Umbilical cord (tissue), 2 donors: ENCODE measurements around the gene CD44. TPM values are rescaled to one million over a fixed set of nuclear protein-coding genes. Genes with fewer than 3 reads are reported as not detected.

Source experiments
- DNase-seq: peaks from one replicate; pipeline ENCODE4 v3.0.0-alpha.2; 2015; ENCODE audit warnings: low spot score
- total RNA-seq: library from RNA; depleted of rRNA; stranded (reverse); fragments of >200 nt; gene quantifications from one replicate; pipeline ENCODE4 v1.2.3, GENCODE V29; 2014; ENCODE audit warnings: low replicate concordance; ENCODE audit not compliant: insufficient read depth

The CD44 gene
- total RNA-seq, 1 donor from 2014 or later: 68.4 TPM

DNA sequence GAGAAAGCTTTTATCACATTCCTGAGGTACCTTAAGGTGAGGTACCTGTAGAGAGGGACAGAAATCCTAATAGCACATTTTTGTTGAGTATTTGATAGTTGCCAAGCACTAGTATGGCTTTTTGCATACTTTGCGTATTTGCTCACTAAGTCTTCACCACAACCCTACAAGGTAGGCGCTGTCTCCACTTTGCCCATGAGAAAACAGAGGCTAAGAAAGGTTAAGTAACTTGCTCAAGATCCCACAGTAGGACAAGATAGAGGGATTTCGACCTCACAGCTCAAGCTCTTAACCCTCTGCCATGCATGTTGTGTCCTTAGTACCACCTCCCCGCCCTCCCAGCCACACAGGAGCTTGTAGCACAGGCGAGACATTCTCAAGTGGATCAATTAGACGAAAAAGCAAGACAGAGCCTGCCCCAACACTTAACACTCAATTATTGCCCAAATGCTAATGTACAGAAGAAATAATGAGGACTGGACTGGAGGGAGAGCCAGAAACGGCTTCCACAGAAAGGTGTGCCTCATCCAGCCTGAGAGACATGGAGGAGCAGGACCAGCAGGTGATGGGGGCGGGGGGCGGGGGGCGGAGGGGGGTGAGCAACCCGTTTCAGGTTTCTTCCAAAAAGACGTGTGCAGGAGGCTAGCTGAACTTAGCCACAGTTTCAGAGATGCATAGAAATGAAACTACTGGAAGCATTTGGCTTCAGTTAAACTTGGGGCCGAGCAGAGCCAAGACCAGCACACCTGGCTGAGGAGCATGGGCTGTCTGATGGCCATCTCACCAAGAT lies 26.7 kb upstream of the CD44 start:
- DNase-seq: no peak

DNA sequence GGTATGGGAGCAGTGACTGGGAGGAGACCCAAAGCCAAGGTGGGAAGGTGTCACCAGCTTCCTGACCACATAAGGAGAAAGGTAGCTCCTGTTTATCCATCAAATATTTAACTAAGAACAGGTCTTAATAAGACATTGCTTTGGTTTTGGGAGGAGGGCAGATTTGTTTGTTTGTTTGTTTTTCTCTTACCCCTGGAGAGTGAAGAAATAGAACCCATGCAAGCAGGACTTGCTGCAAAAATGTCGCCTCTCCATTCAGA lies 26.2 kb upstream of the CD44 start:
- DNase-seq: no peak

DNA sequence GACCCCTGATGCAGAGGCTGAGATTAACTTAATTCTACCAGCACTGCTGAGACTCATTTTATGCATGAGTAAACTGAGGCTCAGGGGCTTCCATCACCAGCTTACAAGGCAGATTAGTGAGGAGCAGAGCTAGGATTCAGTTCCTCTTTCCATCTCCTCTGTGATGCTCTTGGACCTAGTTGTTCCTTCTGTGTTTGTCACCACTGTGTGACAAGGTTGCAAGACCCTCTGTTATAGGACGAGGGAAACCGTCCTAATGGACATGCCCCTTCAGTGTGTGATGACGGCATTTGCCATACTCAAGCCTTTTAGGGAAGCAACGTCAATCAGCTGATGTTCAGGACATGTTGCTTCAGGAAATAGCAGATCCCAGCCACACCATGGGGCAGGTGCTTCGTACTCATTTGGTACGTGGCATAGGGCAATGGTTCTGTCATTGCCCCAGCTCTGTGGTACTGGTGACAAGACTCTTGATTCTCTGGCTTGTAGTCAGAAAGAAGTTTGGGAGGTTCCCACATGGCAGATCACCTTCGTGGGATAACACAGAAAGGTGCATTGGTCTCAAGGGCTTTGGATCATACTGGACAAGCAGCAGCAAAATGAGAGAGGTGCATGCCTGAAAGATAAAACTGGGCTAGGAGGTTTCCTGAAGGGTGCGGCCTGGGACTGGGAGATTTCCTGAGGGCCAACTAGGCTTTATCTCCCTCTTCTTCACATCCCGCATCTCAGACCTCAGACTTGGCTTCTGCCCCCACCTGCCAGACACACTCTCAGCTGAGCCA lies 23.9 kb upstream of the CD44 start:
- DNase-seq: no peak

DNA sequence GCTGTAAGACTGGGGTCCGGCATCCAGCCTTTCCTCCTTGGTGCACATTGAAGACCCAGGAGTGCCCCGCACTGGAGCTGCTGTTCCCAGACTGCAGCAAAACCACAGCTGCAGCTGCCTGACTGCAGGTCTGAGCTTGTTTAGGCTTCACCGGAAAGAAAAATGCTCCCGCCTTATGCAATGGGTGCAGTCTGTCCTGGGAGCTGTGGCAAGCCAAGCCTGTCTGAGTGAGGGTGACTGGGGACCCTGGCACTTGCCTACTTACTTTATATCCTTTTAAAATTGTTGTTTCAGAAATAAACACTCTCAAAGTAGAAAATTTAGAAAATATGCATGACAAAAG lies 23.3 kb upstream of the CD44 start:
- DNase-seq: no peak

DNA sequence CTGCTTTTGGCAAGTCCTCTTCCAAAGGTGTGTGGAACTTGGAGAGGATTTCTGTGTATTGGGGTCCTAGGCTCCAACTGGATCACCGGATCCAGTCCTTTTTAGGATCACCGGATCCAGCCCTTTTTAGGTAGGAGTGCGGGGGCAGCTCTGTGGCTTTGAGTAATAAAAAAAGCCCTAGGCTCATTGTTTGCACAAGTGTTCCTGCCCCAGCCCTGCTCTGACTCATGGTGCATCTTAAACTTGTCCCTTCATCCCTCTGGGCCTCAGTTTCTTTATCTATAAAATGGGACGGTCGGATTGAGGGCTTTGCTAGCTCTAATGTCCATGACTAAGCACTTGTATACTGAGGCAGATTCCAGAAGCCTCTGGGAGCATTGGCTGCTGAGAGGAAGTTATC lies 22.7 kb upstream of the CD44 start:
- DNase-seq: no peak

DNA sequence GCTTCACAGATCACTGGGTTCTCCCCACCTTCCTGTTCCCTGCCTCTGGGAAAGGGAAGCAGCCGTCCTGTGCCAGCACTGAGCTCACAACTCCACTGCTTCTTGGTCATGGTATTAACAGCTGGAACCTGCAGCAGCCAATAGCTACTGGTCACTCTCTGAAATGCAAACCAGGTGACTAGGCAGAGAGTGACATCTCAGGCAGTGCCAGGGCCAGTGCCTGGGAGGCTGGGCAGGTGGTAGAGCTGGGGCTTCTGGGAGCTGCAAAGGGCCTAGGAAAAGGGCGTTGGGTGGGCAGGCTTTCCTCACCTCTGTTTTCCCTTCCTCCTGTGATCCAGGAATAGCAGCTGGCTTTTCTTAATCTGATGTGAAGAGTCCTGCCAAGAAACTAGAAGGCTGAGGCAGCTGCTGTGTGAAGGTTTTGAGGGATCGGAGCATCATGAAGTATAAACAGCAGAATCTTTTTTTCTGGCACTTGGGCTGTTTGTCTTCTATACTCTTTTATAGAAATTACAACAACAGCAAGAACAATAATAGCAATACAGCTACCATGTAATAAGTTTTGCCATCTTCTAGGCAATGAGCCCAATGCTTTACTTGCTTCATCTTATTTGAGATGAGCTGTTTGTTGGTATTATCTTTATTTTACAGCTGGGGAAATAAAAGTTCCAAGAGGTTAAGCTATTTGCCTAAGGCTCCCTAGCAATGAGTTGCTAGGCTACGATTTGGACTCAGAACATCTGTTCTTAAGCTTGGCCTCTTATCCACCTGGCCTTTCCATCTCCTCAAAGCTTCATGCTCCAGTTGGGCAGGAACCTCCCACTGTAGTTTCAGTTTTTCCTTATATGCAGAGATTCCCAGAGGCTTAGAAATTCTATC lies 22.0 kb upstream of the CD44 start:
- DNase-seq: peak; percentile 69

DNA sequence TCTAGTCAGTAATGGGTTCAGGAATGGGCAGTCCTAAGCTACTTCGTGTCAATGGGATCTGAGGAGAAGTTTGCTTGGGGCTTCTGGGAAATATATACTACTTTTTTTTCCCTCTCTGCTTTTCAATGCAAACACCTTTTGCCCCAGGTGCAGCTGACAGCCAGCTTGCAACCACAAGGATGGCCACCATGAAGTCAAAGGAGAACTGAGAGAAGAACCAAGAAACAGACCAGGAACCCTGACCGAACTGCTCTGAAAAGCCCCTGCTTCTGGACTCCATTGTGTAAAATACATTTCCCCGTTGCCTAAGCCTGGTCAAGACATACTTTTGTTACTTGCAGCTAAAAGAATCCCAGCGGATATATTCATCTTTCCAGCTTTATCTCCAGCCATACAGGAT lies 20.1 kb upstream of the CD44 start:
- no peak for DNase-seq

DNA sequence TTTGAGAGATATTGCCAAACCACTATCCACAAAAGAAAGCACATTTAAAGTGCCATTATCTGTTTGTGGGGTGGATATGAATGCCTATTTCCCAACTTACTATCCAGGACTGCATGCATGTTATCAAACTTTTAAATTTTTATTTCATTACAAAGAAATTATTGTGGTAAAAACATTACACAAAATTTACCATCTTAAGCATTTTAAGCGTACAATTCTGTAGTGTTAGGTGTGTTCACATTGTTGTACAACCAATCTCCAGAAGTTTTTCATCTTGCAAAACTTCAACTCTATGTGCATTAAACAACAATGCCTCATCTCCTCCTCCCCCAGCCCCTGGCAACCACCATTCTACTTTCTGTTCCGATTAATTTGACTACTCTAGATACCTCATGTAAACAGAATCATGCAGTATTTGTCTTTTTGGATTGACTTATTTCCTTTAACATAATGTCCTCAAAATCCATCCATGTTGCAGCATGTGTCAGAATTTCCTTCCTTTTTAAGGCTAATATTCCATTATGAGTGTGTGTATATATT lies 17.6 kb upstream of the CD44 start:
- no peak for DNase-seq

DNA sequence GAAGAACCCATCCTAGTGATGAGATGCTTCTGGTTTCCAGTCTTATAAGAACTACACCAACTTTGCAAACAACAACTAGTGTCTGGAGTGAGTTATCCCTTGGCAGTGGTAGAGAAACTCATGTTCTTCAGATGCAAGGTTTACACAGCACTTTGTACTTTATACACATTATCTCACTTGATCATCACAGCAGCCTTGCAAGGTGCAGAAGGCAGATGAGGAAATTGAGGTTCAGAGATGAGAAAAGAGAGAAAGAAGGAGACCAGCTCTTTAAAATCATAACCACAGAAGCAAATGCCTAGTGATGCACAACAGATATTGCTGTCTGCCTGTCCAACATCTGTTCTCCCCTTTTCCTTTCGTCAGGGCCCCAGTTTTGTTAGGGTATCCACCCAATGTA lies 16.7 kb upstream of the CD44 start:
- no peak for DNase-seq

DNA sequence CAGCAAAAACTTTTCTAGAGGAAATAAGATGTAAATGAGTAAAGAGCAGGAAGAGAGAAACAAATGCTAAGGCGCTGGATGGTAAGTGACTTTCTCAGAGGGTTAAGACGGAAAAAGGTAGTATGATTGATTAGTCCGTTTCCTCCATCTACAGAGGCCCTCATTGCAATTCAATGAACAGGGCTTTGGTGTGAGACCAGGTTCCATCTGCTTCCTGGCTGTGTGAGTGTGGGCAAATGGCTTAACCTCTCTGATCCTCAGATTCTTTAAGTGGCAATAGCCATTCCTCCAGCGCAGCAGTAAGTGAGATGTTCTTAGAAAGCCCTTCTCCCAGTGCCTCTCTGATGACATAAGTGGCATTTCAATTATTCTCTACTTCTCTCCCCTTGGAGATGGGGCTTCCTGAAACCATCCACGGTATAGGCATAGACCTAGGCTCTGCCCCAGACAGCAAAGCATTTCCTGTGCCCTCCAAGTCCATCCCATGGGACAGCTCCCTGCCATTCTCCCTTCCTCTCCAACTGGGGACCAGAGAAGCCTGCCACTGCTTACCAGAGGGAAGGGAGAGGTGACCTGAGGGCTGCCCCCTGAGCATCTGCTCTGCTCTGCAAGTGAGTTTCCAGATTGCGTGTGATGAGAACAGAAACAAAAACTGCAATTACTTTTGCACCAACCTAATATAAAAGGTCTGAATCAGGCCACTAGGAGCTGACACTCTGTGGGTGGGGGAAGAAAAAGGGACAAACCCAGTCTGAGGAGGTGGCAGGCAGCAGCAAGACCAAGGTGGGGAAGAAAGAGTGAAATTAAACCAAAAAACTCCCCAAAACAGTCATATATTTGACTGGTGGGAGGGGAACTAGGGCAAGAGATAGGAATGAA lies 12.7 kb upstream of the CD44 start:
- DNase-seq: no peak

DNA sequence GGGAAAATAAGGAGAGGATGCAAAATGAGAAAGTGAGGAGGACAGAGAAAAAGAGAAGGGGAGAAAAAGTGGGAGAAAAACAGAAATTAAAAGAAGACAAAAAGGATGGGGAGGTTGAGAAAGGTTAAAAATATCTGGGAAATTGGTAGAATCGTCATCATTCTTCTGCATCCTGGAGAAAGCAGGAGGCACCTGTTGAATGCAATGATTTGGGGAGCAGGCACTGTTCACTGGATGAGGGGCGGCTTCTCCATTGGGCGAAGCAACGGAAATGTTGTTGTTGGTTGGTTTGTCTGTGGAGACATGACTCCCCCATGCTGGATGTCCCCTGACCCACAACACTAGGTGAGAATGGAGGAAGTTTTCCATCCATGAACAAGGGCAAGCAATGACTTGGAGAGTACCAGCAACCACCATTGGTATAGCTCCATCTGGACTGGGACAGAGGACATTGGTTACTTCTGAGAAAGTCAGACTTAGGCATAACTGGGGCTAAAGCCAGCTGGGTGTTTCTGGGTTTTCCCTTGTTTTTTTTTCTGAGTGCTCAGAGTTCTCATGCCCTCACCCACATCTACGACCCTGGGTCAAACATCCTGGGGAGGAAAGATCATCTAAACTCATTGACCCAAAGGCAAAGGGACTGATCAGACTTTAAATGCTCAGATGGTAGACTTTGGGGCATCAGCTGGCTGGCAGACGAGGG lies 11.9 kb upstream of the CD44 start:
- DNase-seq: no peak

DNA sequence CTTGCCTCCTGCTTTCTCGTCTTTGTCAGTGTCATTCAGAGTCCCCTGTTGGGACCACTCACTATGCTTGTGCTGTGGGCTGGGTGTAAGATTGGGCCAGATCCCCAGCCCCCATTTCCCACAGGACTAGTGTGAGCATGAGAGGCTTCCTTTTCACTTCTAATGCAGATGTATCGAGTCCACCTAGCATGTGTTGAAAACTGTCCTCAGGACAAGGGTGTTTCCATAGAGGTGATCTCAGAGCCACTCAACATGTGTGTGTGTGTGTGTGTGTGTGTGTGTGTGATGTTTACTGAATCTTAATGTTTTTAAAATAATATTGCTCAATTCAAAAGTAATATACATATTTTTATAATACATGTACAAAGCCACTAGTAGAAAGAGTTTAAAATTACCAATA lies 11.4 kb upstream of the CD44 start:
- no peak for DNase-seq

DNA sequence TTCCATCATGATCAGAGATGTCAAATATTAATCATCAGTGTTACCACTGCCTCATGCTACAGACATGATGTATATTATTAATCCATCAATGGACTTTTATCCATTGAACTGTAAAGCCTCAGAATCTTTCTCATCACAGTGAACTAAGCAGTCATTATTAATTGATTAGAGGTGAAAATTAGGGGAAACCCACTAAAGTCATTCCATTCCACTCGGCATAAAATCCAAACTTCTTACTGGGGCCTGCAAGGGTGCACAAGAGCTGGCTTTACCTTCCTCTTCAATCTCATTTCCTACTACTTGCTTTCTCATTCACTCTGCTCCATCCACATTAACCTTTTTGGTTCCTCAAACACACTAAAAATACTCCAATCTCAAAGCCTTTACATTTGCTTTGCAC lies 7.9 kb upstream of the CD44 start:
- no peak for DNase-seq

DNA sequence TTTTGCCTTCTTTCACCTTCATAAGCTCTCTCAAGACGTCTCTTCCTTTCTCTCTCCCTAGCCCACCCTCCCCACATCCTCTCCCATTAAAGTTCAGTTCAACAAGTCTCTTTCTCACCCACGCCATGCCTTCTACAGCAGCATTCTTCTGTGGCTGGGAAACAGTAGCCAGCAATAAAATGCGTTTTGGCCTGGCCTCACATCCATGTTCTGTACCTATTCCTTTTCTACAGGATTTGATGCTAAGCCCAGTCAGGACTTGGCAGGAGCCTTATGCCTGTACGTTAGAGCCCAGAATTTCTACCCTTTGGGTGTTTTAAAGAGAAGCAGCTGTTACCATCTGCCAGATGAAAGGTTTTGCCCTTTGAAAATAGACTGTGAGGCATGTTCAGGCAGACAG lies 7.1 kb upstream of the CD44 start:
- DNase-seq: no peak

DNA sequence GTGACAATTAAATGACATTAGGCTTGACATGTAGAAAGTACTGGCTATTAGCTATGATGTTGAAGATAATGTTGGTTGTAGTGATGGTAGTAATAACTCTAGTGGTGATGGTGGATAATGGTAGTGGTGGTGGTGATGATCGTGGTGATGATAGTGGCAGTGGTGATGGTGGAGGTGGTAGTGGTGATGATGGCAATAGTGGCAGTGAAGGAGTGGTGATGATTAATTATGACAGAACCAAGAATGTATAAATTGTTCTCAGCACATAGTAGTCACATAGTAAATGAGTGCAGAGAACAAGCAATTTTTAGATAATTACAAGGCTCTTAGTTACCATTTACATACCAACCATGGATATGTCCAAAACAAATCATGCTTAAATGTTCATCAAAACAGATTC lies 5.3 kb upstream of the CD44 start:
- DNase-seq: no peak

DNA sequence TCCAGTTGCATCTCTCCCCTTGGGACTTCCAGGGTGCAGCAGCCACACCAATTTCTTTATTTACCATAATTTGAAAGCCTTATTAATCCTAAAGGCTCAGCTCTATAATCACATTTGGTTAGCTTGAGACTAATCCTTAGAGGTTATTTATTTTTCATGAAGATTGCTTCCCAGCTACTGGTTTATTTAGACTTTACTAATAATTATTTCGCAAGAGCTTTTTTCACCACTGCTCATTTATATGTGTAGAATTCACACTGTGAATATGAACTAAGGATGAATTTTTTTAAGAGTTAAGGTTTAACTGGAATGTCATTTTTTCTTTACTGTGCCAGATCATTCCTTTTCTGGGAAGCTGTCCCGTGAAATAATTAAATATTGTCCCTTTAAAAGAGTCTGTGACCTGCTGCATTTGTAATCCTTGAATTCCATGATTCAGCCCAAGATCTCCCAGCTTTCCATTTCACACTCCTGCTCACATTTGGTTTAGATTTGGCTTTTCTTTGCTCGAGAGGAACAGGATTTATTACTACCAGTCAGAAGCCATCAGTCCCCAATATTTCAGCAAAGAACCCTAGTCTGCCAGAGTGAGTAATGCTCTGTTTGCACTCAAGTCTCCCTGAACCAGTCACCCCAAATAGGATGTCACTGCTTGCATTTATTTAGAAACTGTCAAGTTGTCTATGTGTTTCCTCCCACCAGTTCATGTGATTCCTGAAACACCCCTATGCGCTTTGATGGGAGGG lies 4.4 kb upstream of the CD44 start:
- DNase-seq: no peak

DNA sequence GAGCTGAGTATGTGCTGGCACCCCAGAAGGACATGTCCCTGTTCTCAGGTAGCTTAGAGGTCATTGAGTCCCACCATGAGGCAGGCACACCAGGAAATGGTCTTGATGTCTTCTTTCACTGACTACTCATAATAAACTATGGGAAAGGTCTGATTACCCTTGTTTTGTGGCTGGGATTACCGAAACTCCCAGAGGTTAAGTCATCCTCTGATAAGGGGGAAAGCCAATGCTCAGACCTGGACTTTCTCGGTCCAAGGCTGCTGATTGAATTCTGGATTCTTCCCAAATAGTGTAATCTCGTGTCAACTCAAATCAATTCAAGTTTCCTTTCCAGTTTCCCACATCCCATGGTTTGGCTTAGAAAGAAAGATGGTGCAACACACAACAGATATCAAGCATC lies 3.7 kb upstream of the CD44 start:
- no peak for DNase-seq

DNA sequence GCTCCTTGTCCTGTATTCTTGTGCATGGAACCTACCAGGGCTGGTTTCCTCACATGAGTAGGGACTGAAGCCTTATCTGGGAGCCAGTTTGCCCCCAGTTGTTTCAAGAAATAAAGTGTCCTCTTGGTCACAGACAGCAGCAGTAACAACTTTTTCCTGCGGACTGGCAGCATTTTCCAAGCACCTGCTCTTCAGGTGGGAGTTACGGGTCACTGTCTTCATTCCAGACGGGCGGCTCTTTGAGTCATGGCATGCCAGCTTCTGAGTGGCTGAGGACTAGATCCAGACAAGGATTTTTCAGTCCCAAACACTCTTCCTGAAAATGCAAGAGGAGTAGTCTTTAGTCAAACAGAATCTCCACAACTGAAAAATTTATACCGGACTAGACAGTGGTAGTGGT lies 2.7 kb upstream of the CD44 start:
- DNase-seq: no peak

DNA sequence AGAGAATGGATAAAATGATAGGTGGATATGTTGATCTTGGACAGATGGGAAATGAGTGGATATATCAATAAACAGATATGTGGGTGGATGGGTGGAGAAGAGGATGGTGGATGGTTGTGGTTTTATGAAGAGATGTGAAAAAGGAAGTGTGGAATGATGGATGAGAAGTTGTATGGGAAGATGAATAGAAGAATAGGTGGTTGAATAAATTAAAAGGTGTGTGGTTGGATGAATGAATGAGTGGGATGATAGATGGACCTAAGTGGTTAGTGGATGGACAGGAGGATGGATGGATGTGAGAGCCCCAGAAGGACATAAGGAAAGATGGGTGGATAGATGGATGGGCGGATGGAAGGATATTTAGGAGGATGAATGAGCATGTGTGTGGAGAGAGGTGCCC lies 913 bp upstream of the CD44 start:
- no peak for DNase-seq

DNA sequence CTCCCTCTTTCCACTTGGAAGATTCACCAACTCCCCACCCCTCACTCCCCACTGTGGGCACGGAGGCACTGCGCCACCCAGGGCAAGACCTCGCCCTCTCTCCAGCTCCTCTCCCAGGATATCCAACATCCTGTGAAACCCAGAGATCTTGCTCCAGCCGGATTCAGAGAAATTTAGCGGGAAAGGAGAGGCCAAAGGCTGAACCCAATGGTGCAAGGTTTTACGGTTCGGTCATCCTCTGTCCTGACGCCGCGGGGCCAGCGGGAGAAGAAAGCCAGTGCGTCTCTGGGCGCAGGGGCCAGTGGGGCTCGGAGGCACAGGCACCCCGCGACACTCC lies 397 bp upstream of the CD44 start:
- no peak for DNase-seq
